Measurements from ENCODE around the gene ZNF44. TPM values are rescaled to one million over a fixed set of nuclear protein-coding genes. Genes with fewer than 3 reads are reported as not detected.

ZNF44 gene
- total and polyA plus RNA-seq, 5 experiments from 2014 or later, result 15.4 to 73.8 (median 23.4) TPM

DNA sequence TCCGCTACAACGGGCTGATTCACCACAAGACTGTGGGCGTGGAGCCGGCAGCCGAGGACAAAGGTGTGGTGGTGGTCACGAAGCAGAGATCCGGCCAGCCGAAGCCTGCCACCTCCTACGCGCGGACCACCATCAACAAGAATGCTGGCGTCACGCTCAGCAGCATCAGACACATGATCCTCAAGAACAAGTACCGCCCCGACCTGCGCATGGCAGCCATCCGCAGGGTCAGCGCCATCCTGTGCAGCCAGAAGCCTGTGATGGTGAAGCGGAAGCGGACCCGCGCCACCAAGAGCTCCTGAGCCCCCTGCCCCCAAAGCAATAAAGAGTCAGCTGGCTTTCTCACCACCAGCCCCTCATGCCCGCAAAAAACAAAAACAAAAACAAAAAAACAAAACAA, 34.4 kb downstream of the ZNF44 start:
- Mint-ChIP-seq H3K27me3 (no peaks in the 10 kb centered on the region), H3K9me3 (peaks cover under 1 to 87% (median 16%) of the 10 kb centered on the region in 9 donors), H3K36me3 (peaks cover 10 to 38% (median 23%) of the 10 kb centered on the region in 3 donors), H3K4me1 (peaks cover 0 to 4% (median 2%) of the 10 kb centered on the region in 4 donors), H3K4me3 (no peak overlapping the region), H3K27ac (no peak overlapping the region)
- DNase-seq, result no peak
- POLR2A ChIA-PET, result interaction anchor here (0.6 kb wide), 1 partner anchor 44 kb away, joined by 3 read pairs; no protein-coding TSS in a partner anchor
- ATAC-seq, result no peak

DNA sequence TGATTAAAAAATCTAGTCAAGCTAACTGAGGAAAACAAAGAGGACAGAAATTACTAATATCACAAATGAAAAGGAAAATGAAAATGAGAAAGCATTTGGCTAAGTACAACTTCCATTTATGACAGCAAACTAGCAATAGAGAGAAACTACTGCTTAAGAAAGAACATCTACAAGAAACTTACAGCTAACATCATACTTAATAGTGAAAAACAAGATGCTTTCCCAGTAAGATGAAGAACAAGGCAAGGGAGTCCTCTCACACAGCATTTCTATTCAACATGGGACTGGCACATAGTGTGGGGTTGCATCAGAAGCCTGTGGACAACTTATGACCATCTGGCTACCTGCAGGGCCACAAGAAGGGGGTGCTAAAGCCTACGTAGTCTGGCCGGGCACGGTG, 39.3 kb downstream of the ZNF44 start:
- ATAC-seq (no peak), DNase-seq (no peak)
- Mint-ChIP-seq H3K36me3 (peaks cover 11 to 49% (median 16%) of the 10 kb centered on the region in 3 donors), H3K27me3 (no peaks in the 10 kb centered on the region), H3K4me1 (peaks cover 0 to 2% (median 0%) of the 10 kb centered on the region in 4 donors), H3K27ac (peak overlapping the region in 1 of 10 donors; percentile 25), H3K9me3 (peaks cover 0 to 87% (median 15%) of the 10 kb centered on the region in 9 donors), H3K4me3 (no peak overlapping the region)
- POLR2A ChIA-PET, result interaction anchor here (1.0 kb wide), 1 partner anchor 10 kb away, joined by 5 read pairs; no protein-coding TSS in a partner anchor

GRCh38 chr19:12247644-12248222, 47.0 kb downstream of the ZNF44 start:
- Mint-ChIP-seq H3K27ac (peak overlapping the region in 1 of 10 donors; percentile 14), H3K36me3 (peaks cover 62 to 84% (median 69%) of the 10 kb centered on the region in 3 donors)

DNA sequence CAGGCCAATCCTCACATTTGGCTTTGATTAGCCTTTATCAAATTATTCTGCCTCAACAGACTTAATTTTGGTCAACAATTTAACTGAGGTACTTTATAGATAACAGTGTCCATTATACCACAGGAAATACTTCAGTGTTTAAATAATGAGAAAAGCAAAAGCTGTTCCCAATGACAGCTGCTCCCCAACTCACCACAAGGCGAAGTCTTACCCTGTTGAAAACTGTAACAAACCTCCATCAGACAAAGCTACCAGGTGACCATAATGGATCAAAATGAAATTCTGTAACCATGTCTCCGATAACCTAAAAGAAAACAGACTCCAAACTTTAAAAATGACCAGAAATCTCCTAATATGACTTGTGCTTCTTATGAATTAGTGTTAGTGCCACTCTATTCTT, 50.3 kb downstream of the ZNF44 start:
- no peak for DNase-seq
- Mint-ChIP-seq H3K9me3 (peaks cover 0 to 81% (median 47%) of the 10 kb centered on the region in 9 donors), H3K27me3 (no peaks in the 10 kb centered on the region), H3K27ac (no peak overlapping the region), H3K4me3 (no peak overlapping the region), H3K4me1 (no peaks in the 10 kb centered on the region), H3K36me3 (peaks cover 65 to 83% (median 67%) of the 10 kb centered on the region in 3 donors)
- POLR2A ChIA-PET, result interaction anchor here (0.5 to 0.6 kb wide), 2 partner anchors 89 to 422 kb away, joined by 3 to 4 read pairs; partner anchors contain the start of gene ZNF563
- ATAC-seq, result no peak

More at GRCh38 chr19:12247644-12248222, 47.0 kb downstream of the ZNF44 start:
- Mint-ChIP-seq H3K27me3 (no peaks in the 10 kb centered on the region), H3K4me1 (no peaks in the 10 kb centered on the region), H3K4me3 (no peak overlapping the region), H3K9me3 (peaks cover 0 to 91% (median 47%) of the 10 kb centered on the region in 9 donors)
- no peak for DNase-seq
- POLR2A ChIA-PET, result no interaction called here
- ATAC-seq, result no peak

- Mint-ChIP-seq H3K27ac (peak overlapping the region in 1 of 10 donors; percentile 9), H3K36me3 (peaks cover 42 to 68% (median 47%) of the 10 kb centered on the region in 3 donors), H3K27me3 (no peaks in the 10 kb centered on the region), H3K9me3 (peaks cover 7 to 49% (median 16%) of the 10 kb centered on the region in 9 donors), H3K4me3 (no peak overlapping the region), H3K4me1 (peaks cover 0 to 5% (median 0%) of the 10 kb centered on the region in 4 donors)
- ATAC-seq (no peak), DNase-seq (no peak)
- POLR2A ChIA-PET, result interaction anchor here (0.5 to 0.6 kb wide), 2 partner anchors 42 to 63 kb away, joined by 3 to 4 read pairs; no protein-coding TSS in a partner anchor
These were observed 57.4 kb downstream of the ZNF44 start for GRCh38 chr19:12237143-12237839.

- H3K36me3 Mint-ChIP-seq, result peaks cover 45 to 75% (median 54%) of the 10 kb centered on the region in 3 donors
- ATAC-seq, result no peak
- POLR2A ChIA-PET, result no interaction called here
- no peaks in the 10 kb centered on the region for H3K27me3 Mint-ChIP-seq
- no peak for DNase-seq
- peaks cover 0 to 8% (median 0%) of the 10 kb centered on the region in 4 donors for H3K4me1 Mint-ChIP-seq
- H3K4me3 Mint-ChIP-seq, result no peak overlapping the region
- H3K27ac Mint-ChIP-seq, result peak overlapping the region in 1 of 10 donors; percentile 26
- H3K9me3 Mint-ChIP-seq, result peaks cover 7 to 44% (median 20%) of the 10 kb centered on the region in 9 donors
These were observed 61.7 kb downstream of the ZNF44 start for GRCh38 chr19:12232961-12233360.

GRCh38 chr19:12230751-12231733, 63.6 kb downstream of the ZNF44 start:
- Mint-ChIP-seq H3K9me3 (peaks cover 7 to 39% (median 18%) of the 10 kb centered on the region in 9 donors), H3K4me1 (peaks cover 0 to 8% (median 0%) of the 10 kb centered on the region in 4 donors), H3K27ac (no peak overlapping the region), H3K4me3 (no peak overlapping the region), H3K27me3 (no peaks in the 10 kb centered on the region), H3K36me3 (peaks cover 38 to 72% (median 51%) of the 10 kb centered on the region in 3 donors)
- ATAC-seq (no peak), DNase-seq (no peak)
- POLR2A ChIA-PET, result interaction anchor here (0.6 kb wide), 1 partner anchor 28 kb away, joined by 4 read pairs; no protein-coding TSS in a partner anchor

- ATAC-seq (no peak), DNase-seq (no peak)
- no peak overlapping the region for H3K4me3 Mint-ChIP-seq
- H3K27ac Mint-ChIP-seq, result peak overlapping the region in 2 of 10 donors; percentile 13 to 67
- peaks cover 34 to 69% (median 60%) of the 10 kb centered on the region in 3 donors for H3K36me3 Mint-ChIP-seq
- peaks cover 0 to 8% (median 0%) of the 10 kb centered on the region in 4 donors for H3K4me1 Mint-ChIP-seq
- POLR2A ChIA-PET, result no interaction called here
- peaks cover 7 to 39% (median 13%) of the 10 kb centered on the region in 9 donors for H3K9me3 Mint-ChIP-seq
- H3K27me3 Mint-ChIP-seq, result no peaks in the 10 kb centered on the region
These were observed 64.7 kb downstream of the ZNF44 start for GRCh38 chr19:12229990-12230389.

DNA sequence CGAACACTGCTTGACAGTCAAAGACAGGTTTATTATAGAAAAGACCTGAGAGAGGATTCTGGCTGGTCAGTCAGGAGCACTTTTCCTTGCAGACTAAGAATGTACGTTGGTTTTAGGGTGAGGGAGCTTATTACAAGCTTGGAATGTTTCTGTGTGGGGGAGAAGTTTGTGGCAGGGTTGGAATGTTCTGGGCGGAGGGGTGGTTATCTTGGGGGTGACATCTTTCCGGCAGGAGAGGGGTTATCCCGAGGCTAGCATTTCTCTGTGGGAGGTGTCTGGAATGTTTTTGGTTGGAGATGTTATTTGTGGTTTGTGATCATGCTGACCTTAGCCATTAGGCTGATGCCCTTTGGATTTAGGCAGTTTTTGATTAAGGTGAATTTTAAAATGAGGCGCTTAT, 70.0 kb downstream of the ZNF44 start:
- H3K4me1 Mint-ChIP-seq, result peaks cover 0 to 3% (median 0%) of the 10 kb centered on the region in 4 donors
- no peak for ATAC-seq
- H3K27me3 Mint-ChIP-seq, result no peaks in the 10 kb centered on the region
- POLR2A ChIA-PET, result no interaction called here
- no peak overlapping the region for H3K27ac Mint-ChIP-seq
- peaks cover 0 to 15% (median 0%) of the 10 kb centered on the region in 9 donors for H3K9me3 Mint-ChIP-seq
- H3K36me3 Mint-ChIP-seq, result peaks cover 3 to 37% (median 30%) of the 10 kb centered on the region in 3 donors
- no peak overlapping the region for H3K4me3 Mint-ChIP-seq
- no peak for DNase-seq

DNA sequence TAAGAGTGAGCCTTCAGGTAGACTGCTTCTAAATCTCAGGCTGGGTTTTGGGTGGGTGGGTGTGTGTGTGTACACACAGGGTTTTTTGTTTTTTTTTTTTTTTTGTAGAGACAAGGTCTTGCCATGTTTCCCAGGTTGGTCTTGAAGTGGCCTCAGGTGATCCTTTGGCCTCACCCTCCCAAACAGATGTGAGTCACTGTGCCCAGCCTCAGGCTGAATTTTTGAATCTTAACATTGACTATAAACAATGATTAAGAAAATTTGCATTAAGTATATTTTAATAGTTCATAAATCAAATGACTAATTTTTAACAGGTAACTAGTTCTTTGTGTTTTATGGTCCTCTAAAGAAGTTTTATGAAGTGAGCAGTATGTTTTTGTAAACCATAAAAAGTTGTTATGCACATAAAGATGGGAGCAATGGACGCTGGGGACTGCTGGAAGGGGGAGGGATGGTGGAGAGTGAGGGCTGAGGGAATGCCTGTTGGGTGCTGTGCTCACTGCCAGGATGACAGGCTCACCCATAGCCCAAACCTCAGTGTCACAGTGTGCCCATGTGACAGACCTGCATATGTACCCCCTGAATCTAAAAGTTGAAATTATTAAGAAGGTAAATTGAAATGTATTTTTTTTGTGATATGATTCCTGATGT, 71.6 kb downstream of the ZNF44 start:
- Mint-ChIP-seq H3K27me3 (no peaks in the 10 kb centered on the region), H3K4me3 (no peak overlapping the region), H3K9me3 (peaks cover 0 to 26% (median 7%) of the 10 kb centered on the region in 9 donors), H3K27ac (no peak overlapping the region), H3K4me1 (peaks cover 0 to 3% (median 0%) of the 10 kb centered on the region in 4 donors), H3K36me3 (peaks cover 16 to 40% (median 22%) of the 10 kb centered on the region in 3 donors)
- DNase-seq (no peak), ATAC-seq (no peak)
- POLR2A ChIA-PET, result no interaction called here
